Activated CD8-positive, alpha-beta T cell treated with anti-CD3 and anti-CD28 coated beads for 36 hours (primary cell): ENCODE measurements around the gene MISP3. TPM values are rescaled to one million over a fixed set of nuclear protein-coding genes. Genes with fewer than 3 reads are reported as not detected.

Experiments used
- ATAC-seq: fragments of 200-7000 bp; cut with Tn5 transposase; one replicate; pipeline ENCODE4 v1.10.0; 2021; ENCODE audit warnings: mild to moderate bottlenecking, moderate library complexity
- CTCF ChIA-PET: fragments of 350-600 bp; sonication (Branson Sonifier 250); formaldehyde crosslinking; loops from one replicate; lab custom pipeline; 2021; ENCODE audit warnings: antibody characterized with exemption; lab: Charles Lee
- POLR2A ChIA-PET: fragments of 350-600 bp; sonication (Branson Sonifier 250); formaldehyde crosslinking; loops from one replicate; lab custom pipeline; 2021; ENCODE audit warnings: antibody characterized with exemption; lab: Charles Lee
- DNase-seq: peaks from one replicate; pipeline ENCODE4 v3.0.0-alpha.2; 2020
- H3K27ac Mint-ChIP-seq: one replicate; pipeline ENCODE4 v1.8.0; 2021; ENCODE audit warnings: mild to moderate bottlenecking, mixed read lengths
- H3K27me3 Mint-ChIP-seq: one replicate; pipeline ENCODE4 v1.8.0; 2021; ENCODE audit warnings: mixed read lengths
- H3K36me3 Mint-ChIP-seq: one replicate; pipeline ENCODE4 v1.8.0; 2021; ENCODE audit warnings: low read depth, mixed read lengths
- H3K4me1 Mint-ChIP-seq: one replicate; pipeline ENCODE4 v1.8.0; 2021; ENCODE audit warnings: low read depth, mixed read lengths
- H3K4me3 Mint-ChIP-seq: one replicate; pipeline ENCODE4 v1.8.0; 2021; ENCODE audit warnings: mild to moderate bottlenecking, moderate library complexity, mixed read lengths
- H3K9me3 Mint-ChIP-seq: one replicate; pipeline ENCODE4 v1.8.0; 2021; ENCODE audit warnings: mixed read lengths
- CTCF ChIP-seq: fragments of 200-600 bp; IDR thresholded peaks from one replicate; pipeline ENCODE4 v1.8.0; 2022; ENCODE audit warnings: antibody characterized with exemption, mild to moderate bottlenecking
- intact Hi-C: fragments of 100-400 bp; cut with micrococcal nuclease; formaldehyde crosslinking; loops from one replicate; pipeline ENCODE4 v1.10.0; 2022
- total RNA-seq, 2 experiments: library from RNA; stranded (reverse); gene quantifications; one replicate each; pipeline ENCODE4 v1.2.3, GENCODE V29; 2021

Gene MISP3
- total RNA-seq, 2 experiments from 2014 or later = 1.4 to 1.5 TPM

- Mint-ChIP-seq H3K4me1 (peaks cover 7% of the 10 kb centered on the region), H3K4me3 (no peak overlapping the region), H3K36me3 (peaks cover 46% of the 10 kb centered on the region), H3K9me3 (no peaks in the 10 kb centered on the region), H3K27ac (peak overlapping the region; percentile 20), H3K27me3 (peaks cover 3% of the 10 kb centered on the region)
- intact Hi-C loops = no loop called here
- ChIA-PET POLR2A (interaction anchor here (0.6 to 1.4 kb wide), 4 partner anchors 16 to 131 kb away, joined by 3 to 7 read pairs (median 3); partner anchors contain the start of gene MISP3), CTCF (interaction anchor here (1.0 to 6.6 kb wide), 3 partner anchors 7 to 85 kb away, joined by 3 to 69 read pairs (median 4); partner anchors contain the start of genes ASF1B and PALM3)
- TF ChIP-seq CTCF = no peak
- no peak for ATAC-seq
- no peak for DNase-seq
Observed at GRCh38 chr19:14051980-14052379, 20.6 kb upstream of the MISP3 start.

- ATAC-seq (no peak), DNase-seq (no peak)
- peaks cover 3% of the 10 kb centered on the region for H3K27me3 Mint-ChIP-seq
- H3K9me3 Mint-ChIP-seq = no peaks in the 10 kb centered on the region
- ChIA-PET CTCF (interaction anchor here (0.8 to 1.2 kb wide), 3 partner anchors 19 to 86 kb away, joined by 3 to 4 read pairs (median 3); partner anchors contain the start of gene ASF1B), POLR2A (interaction anchor here (0.6 to 1.4 kb wide), 5 partner anchors 16 to 131 kb away, joined by 3 to 7 read pairs (median 3); partner anchors contain the start of gene MISP3)
- H3K4me3 Mint-ChIP-seq = no peak overlapping the region
- H3K27ac Mint-ChIP-seq = no peak overlapping the region
- intact Hi-C loops = no loop called here
- TF ChIP-seq CTCF = no peak
- H3K36me3 Mint-ChIP-seq = peaks cover 42% of the 10 kb centered on the region
- peaks cover 8% of the 10 kb centered on the region for H3K4me1 Mint-ChIP-seq
Observed at GRCh38 chr19:14052470-14052869, 20.1 kb upstream of the MISP3 start.

GRCh38 chr19:14053032-14053431 lies 19.6 kb upstream of the MISP3 start:
- peaks cover 37% of the 10 kb centered on the region for H3K36me3 Mint-ChIP-seq
- CTCF ChIA-PET = interaction anchor here (0.7 to 1.2 kb wide), 4 partner anchors 18 to 86 kb away, joined by 3 to 4 read pairs (median 3); partner anchors contain the start of genes ASF1B and IL27RA
- H3K4me3 Mint-ChIP-seq = no peak overlapping the region
- H3K27me3 Mint-ChIP-seq = peaks cover 8% of the 10 kb centered on the region
- ATAC-seq (no peak), DNase-seq (no peak)
- no peaks in the 10 kb centered on the region for H3K9me3 Mint-ChIP-seq
- peaks cover 13% of the 10 kb centered on the region for H3K4me1 Mint-ChIP-seq
- intact Hi-C loops = no loop called here
- no peak for TF ChIP-seq CTCF
- H3K27ac Mint-ChIP-seq = no peak overlapping the region
- POLR2A ChIA-PET = interaction anchor here (0.6 to 1.4 kb wide), 3 partner anchors 18 to 76 kb away, joined by 3 to 7 read pairs (median 4); partner anchors contain the start of gene MISP3

- TF ChIP-seq CTCF = no peak
- Mint-ChIP-seq H3K4me1 (peaks cover 13% of the 10 kb centered on the region), H3K27ac (no peak overlapping the region), H3K27me3 (peaks cover 13% of the 10 kb centered on the region), H3K9me3 (no peaks in the 10 kb centered on the region), H3K4me3 (no peak overlapping the region), H3K36me3 (peaks cover 33% of the 10 kb centered on the region)
- ChIA-PET CTCF (interaction anchor here (0.7 to 0.9 kb wide), 2 partner anchors 22 to 178 kb away, joined by 3 read pairs; partner anchors contain the start of gene IL27RA), POLR2A (interaction anchor here (1.3 kb wide), 1 partner anchor 18 kb away, joined by 7 read pairs; the partner anchor contains the start of gene MISP3)
- intact Hi-C loops = no loop called here
- DNase-seq (no peak), ATAC-seq (no peak)
Observed at GRCh38 chr19:14053500-14053899, 19.1 kb upstream of the MISP3 start.

GRCh38 chr19:14054099-14054498 lies 18.5 kb upstream of the MISP3 start:
- Mint-ChIP-seq H3K4me1 (peaks cover 16% of the 10 kb centered on the region), H3K36me3 (peaks cover 27% of the 10 kb centered on the region), H3K27me3 (peaks cover 18% of the 10 kb centered on the region), H3K9me3 (no peaks in the 10 kb centered on the region), H3K4me3 (no peak overlapping the region), H3K27ac (no peak overlapping the region)
- no peak for ATAC-seq
- POLR2A ChIA-PET = interaction anchor here (0.8 to 1.1 kb wide), 2 partner anchors 99 to 175 kb away, joined by 3 to 4 read pairs; no protein-coding TSS in a partner anchor
- no peak for DNase-seq
- intact Hi-C loops = no loop called here
- no peak for TF ChIP-seq CTCF
- CTCF ChIA-PET = interaction anchor here (0.9 kb wide), 1 partner anchor 179 kb away, joined by 3 read pairs; no protein-coding TSS in a partner anchor
